Vagina (tissue), 2 donors: ENCODE data around the gene ERC2. TPM values are rescaled to one million over a fixed set of nuclear protein-coding genes. Genes with fewer than 3 reads are reported as not detected.

Experiments
- DNase-seq, 2 donors: peaks; one replicate each; pipeline ENCODE4 v3.0.0-alpha.2; 2017; ENCODE audit errors: extremely low spot score in 2 of 2
- H3K27ac ChIP-seq: fragments of 200-600 bp; sonication (generic); one replicate; pipeline ENCODE4 v1.5.1; 2019
- H3K27me3 ChIP-seq: fragments of 200-600 bp; sonication (generic); one replicate; pipeline ENCODE4 v1.5.1; 2019
- H3K36me3 ChIP-seq, 2 donors: fragments of 200-600 bp; sonication (generic); one replicate each; pipeline ENCODE4 v1.5.1; 2017 to 2019
- H3K4me1 ChIP-seq: fragments of 200-600 bp; sonication (generic); one replicate; pipeline ENCODE4 v1.5.1; 2019
- H3K4me3 ChIP-seq, 2 donors: fragments of 200-600 bp; sonication (generic); 1 replicate in 1 of 2; 2 replicates in 1 of 2; pipeline ENCODE4 v1.5.1; 2016 to 2019
- H3K9me3 ChIP-seq: fragments of 200-600 bp; sonication (generic); one replicate; pipeline ENCODE4 v1.5.1; 2019
- POLR2A ChIP-seq, 2 donors: fragments of 450-650 bp; IDR thresholded peaks; one replicate each; pipeline ENCODE4 v1.6.1; 2017; ENCODE audit warnings: antibody characterized with exemption in 2 of 2, mild to moderate bottlenecking in 2 of 2, moderate library complexity in 2 of 2
- POLR2AphosphoS5 ChIP-seq, 2 donors: sonication (generic); formaldehyde crosslinking; IDR thresholded peaks; one replicate each; pipeline ENCODE4 v1.9.0; 2017; ENCODE audit warnings: antibody characterized with exemption in 2 of 2, mild to moderate bottlenecking in 2 of 2, low read depth in 1 of 2; ENCODE audit not compliant: insufficient read depth in 1 of 2
- intact Hi-C: fragments of 100-400 bp; cut with DNase I; formaldehyde crosslinking; loops from one replicate; pipeline ENCODE4 v1.15.1; 2023
- total RNA-seq: library from RNA; depleted of rRNA; stranded (reverse); fragments of >200 nt; gene quantifications from one replicate; pipeline ENCODE4 v1.2.3, GENCODE V29; 2016
- TF ChIP-seq, protein P1 (sequence below), 3 experiments: fragments of 450-650 bp in 2 of 3; fragments of 200-600 bp in 1 of 3; sonication (generic) in 1 of 3; IDR thresholded peaks; one replicate each; pipeline ENCODE4 v1.5.1; 2017 to 2019; ENCODE audit warnings: antibody characterized with exemption in 3 of 3, mild to moderate bottlenecking in 2 of 3, moderate library complexity in 2 of 3

Gene ERC2
- total RNA-seq, 1 donor from 2014 or later = 1.2 TPM

DNA sequence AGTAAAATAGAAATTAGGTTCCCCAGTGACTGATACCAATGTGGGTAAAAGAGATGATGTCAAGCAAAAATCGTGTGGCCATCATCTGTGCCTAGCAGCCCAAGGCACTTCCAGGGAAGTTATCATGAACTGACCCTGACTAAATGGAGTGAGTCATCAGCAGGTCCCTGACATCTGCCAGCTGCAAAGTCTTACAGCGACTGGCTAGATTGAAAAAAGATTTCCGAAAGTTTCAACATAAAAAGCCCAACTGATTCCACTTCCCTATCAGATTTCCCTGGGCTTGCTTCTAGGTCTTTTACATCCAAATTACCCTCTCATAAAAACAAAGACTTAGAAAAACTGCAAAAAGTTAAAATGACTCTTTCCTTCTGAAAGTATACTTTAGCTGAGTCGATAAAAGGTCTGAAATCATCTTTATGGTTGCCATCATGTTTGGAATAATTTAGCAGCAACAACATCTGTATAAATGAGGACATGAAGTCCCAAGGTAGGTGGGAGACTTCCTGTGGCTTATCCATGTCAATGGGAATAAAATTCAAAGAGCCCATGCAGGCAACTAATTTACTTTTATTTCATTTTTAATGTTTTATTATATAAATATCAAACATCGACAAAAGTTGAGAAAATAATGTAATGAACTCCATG is 342.8 kb downstream of the ERC2 start:
- intact Hi-C loops = no loop called here
- no peak for DNase-seq
- no peak for TF ChIP-seq POLR2AphosphoS5 (IDR thresholded peaks at IDR 0.05; ENCODE audit: insufficient read depth in 1 of 2, low read depth in 1 of 2)
- no peak for TF ChIP-seq POLR2A (IDR thresholded peaks at IDR 0.05)
- TF ChIP-seq, protein P1, sequence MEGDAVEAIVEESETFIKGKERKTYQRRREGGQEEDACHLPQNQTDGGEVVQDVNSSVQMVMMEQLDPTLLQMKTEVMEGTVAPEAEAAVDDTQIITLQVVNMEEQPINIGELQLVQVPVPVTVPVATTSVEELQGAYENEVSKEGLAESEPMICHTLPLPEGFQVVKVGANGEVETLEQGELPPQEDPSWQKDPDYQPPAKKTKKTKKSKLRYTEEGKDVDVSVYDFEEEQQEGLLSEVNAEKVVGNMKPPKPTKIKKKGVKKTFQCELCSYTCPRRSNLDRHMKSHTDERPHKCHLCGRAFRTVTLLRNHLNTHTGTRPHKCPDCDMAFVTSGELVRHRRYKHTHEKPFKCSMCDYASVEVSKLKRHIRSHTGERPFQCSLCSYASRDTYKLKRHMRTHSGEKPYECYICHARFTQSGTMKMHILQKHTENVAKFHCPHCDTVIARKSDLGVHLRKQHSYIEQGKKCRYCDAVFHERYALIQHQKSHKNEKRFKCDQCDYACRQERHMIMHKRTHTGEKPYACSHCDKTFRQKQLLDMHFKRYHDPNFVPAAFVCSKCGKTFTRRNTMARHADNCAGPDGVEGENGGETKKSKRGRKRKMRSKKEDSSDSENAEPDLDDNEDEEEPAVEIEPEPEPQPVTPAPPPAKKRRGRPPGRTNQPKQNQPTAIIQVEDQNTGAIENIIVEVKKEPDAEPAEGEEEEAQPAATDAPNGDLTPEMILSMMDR (IDR thresholded peaks at IDR 0.05) = no peak

DNA sequence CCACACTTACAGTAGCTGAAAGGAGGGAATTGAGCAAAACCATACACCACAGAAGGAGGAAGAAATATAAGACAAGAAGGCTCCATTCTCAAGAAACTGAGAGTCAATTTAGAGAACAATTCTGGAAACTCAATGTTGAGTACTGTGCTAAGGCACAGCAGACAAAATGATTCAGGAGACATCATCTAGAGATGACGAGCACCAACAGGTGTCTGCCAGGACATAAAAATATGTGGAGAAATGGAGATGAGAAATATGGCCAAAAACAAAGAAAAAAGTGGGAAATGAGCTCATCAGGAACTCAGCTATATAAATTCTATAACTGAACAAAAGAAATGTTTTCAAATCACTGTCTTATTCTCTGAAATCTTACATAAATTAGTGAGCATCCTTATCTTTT is 343.7 kb downstream of the ERC2 start:
- TF ChIP-seq POLR2A (IDR thresholded peaks at IDR 0.05) (no peak), POLR2AphosphoS5 (IDR thresholded peaks at IDR 0.05; ENCODE audit: insufficient read depth in 1 of 2, low read depth in 1 of 2) (no peak)
- TF ChIP-seq, protein P1 (IDR thresholded peaks at IDR 0.05) = no peak
- peaks cover 11% of the 10 kb centered on the region for H3K4me1 ChIP-seq
- H3K4me3 ChIP-seq = no peak overlapping the region
- intact Hi-C loops = loop anchor here (5.0 kb wide), 1 partner anchor 858 kb away; no protein-coding TSS in a partner anchor
- no peak overlapping the region for H3K27ac ChIP-seq
- no peaks in the 10 kb centered on the region for H3K36me3 ChIP-seq
- no peaks in the 10 kb centered on the region for H3K9me3 ChIP-seq
- H3K27me3 ChIP-seq = no peaks in the 10 kb centered on the region
- DNase-seq = no peak

More for the DNA sequence above, 342.8 kb downstream of the ERC2 start:
- Histone ChIP-seq H3K27ac (no peak overlapping the region), H3K27me3 (no peaks in the 10 kb centered on the region), H3K4me3 (no peak overlapping the region), H3K9me3 (no peaks in the 10 kb centered on the region), H3K4me1 (peaks cover 2% of the 10 kb centered on the region), H3K36me3 (no peaks in the 10 kb centered on the region)

DNA sequence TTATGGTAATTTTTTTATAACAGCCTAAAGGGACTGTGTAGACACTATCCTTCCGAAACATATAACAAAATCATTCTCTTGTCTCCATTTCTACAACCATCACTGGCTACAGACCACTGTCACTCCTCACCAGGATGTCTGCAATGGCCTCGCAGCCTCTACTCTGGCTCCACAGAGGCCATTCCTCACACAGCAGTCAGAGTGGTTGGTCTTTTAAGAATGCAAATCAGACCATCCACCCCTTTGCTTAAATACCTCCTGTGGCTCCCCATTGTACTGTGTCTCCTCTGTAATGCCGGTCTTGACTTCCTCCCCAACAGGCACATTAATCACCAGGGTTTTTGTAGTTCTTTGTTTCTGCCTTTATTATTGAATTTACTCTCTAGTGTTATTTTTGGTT is 344.8 kb downstream of the ERC2 start:
- Histone ChIP-seq H3K9me3 (no peaks in the 10 kb centered on the region), H3K27me3 (no peaks in the 10 kb centered on the region), H3K4me3 (no peak overlapping the region), H3K27ac (no peak overlapping the region), H3K36me3 (no peaks in the 10 kb centered on the region), H3K4me1 (peaks cover 20% of the 10 kb centered on the region)
- intact Hi-C loops = loop anchor here (5.0 kb wide), 1 partner anchor 859 kb away; no protein-coding TSS in a partner anchor
- TF ChIP-seq POLR2AphosphoS5 (IDR thresholded peaks at IDR 0.05; ENCODE audit: insufficient read depth in 1 of 2, low read depth in 1 of 2) = no peak
- TF ChIP-seq POLR2A (IDR thresholded peaks at IDR 0.05) = no peak
- TF ChIP-seq, protein P1 (IDR thresholded peaks at IDR 0.05) = no peak
- no peak for DNase-seq

DNA sequence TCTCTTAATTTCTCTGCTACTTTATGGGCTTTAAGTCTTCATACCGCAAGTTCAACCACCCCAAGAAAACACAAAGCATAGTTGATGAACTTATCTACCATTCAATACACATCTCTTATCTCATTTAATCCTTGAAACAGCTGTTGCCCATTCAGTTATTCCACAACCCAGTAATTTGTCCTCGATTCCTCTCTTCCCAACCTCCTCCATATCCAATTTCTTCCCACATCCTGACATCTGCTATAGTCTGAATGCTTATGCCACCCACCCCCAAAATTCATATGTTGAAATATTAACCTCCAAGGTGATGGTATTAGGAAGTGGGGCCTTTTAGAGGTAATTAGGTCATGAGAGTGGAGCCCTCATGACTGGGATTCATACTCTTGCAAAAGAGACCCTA is 345.4 kb downstream of the ERC2 start:
- H3K27me3 ChIP-seq = no peaks in the 10 kb centered on the region
- H3K9me3 ChIP-seq = no peaks in the 10 kb centered on the region
- H3K27ac ChIP-seq = no peak overlapping the region
- H3K4me3 ChIP-seq = no peak overlapping the region
- DNase-seq = no peak
- H3K4me1 ChIP-seq = peaks cover 20% of the 10 kb centered on the region
- TF ChIP-seq POLR2AphosphoS5 (IDR thresholded peaks at IDR 0.05; ENCODE audit: insufficient read depth in 1 of 2, low read depth in 1 of 2) = no peak
- TF ChIP-seq, protein P1 (IDR thresholded peaks at IDR 0.05) = no peak
- TF ChIP-seq POLR2A (IDR thresholded peaks at IDR 0.05) = no peak
- no peaks in the 10 kb centered on the region for H3K36me3 ChIP-seq
- intact Hi-C loops = loop anchor here (5.0 kb wide), 1 partner anchor 859 kb away; no protein-coding TSS in a partner anchor

DNA sequence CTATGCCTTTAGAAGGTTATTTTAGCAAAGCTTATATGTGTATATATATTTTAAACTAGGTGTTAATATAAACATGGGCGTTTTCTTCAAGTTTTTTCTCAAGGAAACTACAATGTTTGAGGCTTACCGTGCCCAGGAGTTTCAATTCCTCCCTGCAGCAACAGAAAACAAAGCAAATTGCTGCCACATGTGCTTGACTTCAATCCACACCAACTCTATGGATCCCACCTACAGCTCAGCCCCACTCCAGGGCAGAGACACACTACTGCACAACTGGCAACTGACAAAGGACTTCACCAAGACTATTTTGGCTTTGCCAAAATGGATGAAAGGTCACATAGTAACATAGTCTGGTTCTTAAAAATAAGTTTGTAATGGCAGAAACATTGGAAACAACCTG is 346.6 kb downstream of the ERC2 start:
- Histone ChIP-seq H3K4me1 (peaks cover 20% of the 10 kb centered on the region), H3K27ac (no peak overlapping the region), H3K4me3 (no peak overlapping the region), H3K9me3 (no peaks in the 10 kb centered on the region), H3K27me3 (no peaks in the 10 kb centered on the region), H3K36me3 (no peaks in the 10 kb centered on the region)
- TF ChIP-seq POLR2AphosphoS5 (IDR thresholded peaks at IDR 0.05; ENCODE audit: insufficient read depth in 1 of 2, low read depth in 1 of 2) (no peak), POLR2A (IDR thresholded peaks at IDR 0.05) (no peak)
- TF ChIP-seq, protein P1 (IDR thresholded peaks at IDR 0.05) = no peak
- intact Hi-C loops = loop anchor here (5.0 kb wide), 1 partner anchor 861 kb away; no protein-coding TSS in a partner anchor
- DNase-seq = no peak
